Measurements from ENCODE around the gene GNL2. TPM values are rescaled to one million over a fixed set of nuclear protein-coding genes. Genes with fewer than 3 reads are reported as not detected.

The GNL2 gene
- total RNA-seq, 4 donors from 2014 or later, result 25.1 to 58.2 (median 34.2) TPM

- TF ChIP-seq POLR2A (IDR thresholded peaks at IDR 0.05) (no peak), CTCF (IDR thresholded peaks at IDR 0.05) (no peak)
- intact Hi-C loops (cut with DNase I; ENCODE audit: low total_unique reads), result loop anchor here (5.0 kb wide), 1 partner anchor 968 kb away; no protein-coding TSS in a partner anchor
- 0 to 1% methylated on average over 13 to 20 of the region's 20 CpGs for WGBS, 2 donors
- DNase-seq (ENCODE audit: low spot score in 2 of 2), result no peak
- no peak overlapping the region for H3K4me3 ChIP-seq (ENCODE audit: low read depth, poor library complexity, severe bottlenecking)
Observed at GRCh38 chr1:37633938-37634243, 38.2 kb upstream of the GNL2 start.

GRCh38 chr1:37633040-37633937 lies 37.6 kb upstream of the GNL2 start:
- 6 to 13% methylated on average over 27 to 30 of the region's 31 CpGs for WGBS, 2 donors

GRCh38 chr1:37631036-37631435 lies 35.3 kb upstream of the GNL2 start:
- DNase-seq (ENCODE audit: low spot score in 2 of 2), result no peak
- intact Hi-C loops (cut with DNase I; ENCODE audit: low total_unique reads), result loop anchor here (5.0 kb wide), 1 partner anchor 971 kb away; no protein-coding TSS in a partner anchor
- TF ChIP-seq POLR2A (IDR thresholded peaks at IDR 0.05), result no peak
- no peak for TF ChIP-seq CTCF (IDR thresholded peaks at IDR 0.05)
- WGBS, 2 donors, result 47 to 54% methylated on average over 5 of the region's 5 CpGs
- no peak overlapping the region for H3K4me3 ChIP-seq (ENCODE audit: low read depth, poor library complexity, severe bottlenecking)

More at GRCh38 chr1:37633040-37633937, 37.6 kb upstream of the GNL2 start:
- intact Hi-C loops (cut with DNase I; ENCODE audit: low total_unique reads), result loop anchor here (5.0 kb wide), 1 partner anchor 969 kb away; no protein-coding TSS in a partner anchor
- no peak for DNase-seq (ENCODE audit: low spot score in 2 of 2)
- no peak overlapping the region for H3K4me3 ChIP-seq (ENCODE audit: low read depth, poor library complexity, severe bottlenecking)
- TF ChIP-seq POLR2A (IDR thresholded peaks at IDR 0.05), result no peak
- no peak for TF ChIP-seq CTCF (IDR thresholded peaks at IDR 0.05)

GRCh38 chr1:37630426-37631028 lies 34.8 kb upstream of the GNL2 start:
- DNase-seq (ENCODE audit: low spot score in 2 of 2), result no peak
- WGBS, 2 donors, result 23 to 55% methylated on average over 9 to 13 of the region's 15 CpGs
- intact Hi-C loops (cut with DNase I; ENCODE audit: low total_unique reads), result loop anchor here (5.0 kb wide), 1 partner anchor 972 kb away; no protein-coding TSS in a partner anchor
- H3K4me3 ChIP-seq (ENCODE audit: low read depth, poor library complexity, severe bottlenecking), result no peak overlapping the region
- TF ChIP-seq POLR2A (IDR thresholded peaks at IDR 0.05) (no peak), CTCF (IDR thresholded peaks at IDR 0.05) (no peak)

GRCh38 chr1:37629726-37630425 lies 34.1 kb upstream of the GNL2 start:
- intact Hi-C loops (cut with DNase I; ENCODE audit: low total_unique reads), result loop anchor here (5.0 kb wide), 1 partner anchor 972 kb away; no protein-coding TSS in a partner anchor
- WGBS, 2 donors, result 45 to 54% methylated on average over 7 of the region's 7 CpGs
- H3K4me3 ChIP-seq (ENCODE audit: low read depth, poor library complexity, severe bottlenecking), result no peak overlapping the region
- DNase-seq (ENCODE audit: low spot score in 2 of 2), result no peak
- TF ChIP-seq POLR2A (IDR thresholded peaks at IDR 0.05), result no peak
- TF ChIP-seq CTCF (IDR thresholded peaks at IDR 0.05), result no peak
